Muscle of arm (tissue), 12 donors: Measurements from ENCODE around the gene TTLL8. TPM values are rescaled to one million over a fixed set of nuclear protein-coding genes. Genes with fewer than 3 reads are reported as not detected.

Experiments used
- DNase-seq: peaks from one replicate; pipeline ENCODE4 v3.0.0-alpha.2; 2013
- polyA plus RNA-seq, 12 donors: library from polyadenylated mRNA; unstranded; fragments of 120-200 nt; gene quantifications; one replicate each; pipeline ENCODE4 v1.2.1, GENCODE V29; 2013; ENCODE audit not compliant: insufficient read length in 12 of 12

The TTLL8 gene
- polyA plus RNA-seq, 12 donors, result not detected

- no peak for DNase-seq
Observed at GRCh38 chr22:50002791-50003190, 55.3 kb downstream of the TTLL8 start.

- no peak for DNase-seq
Observed at GRCh38 chr22:50001388-50002231, 56.5 kb downstream of the TTLL8 start.

- no peak for DNase-seq
Observed at GRCh38 chr22:50000587-50001387, 57.3 kb downstream of the TTLL8 start.

- DNase-seq, result no peak
Observed at GRCh38 chr22:49999946-50000586, 58.0 kb downstream of the TTLL8 start.

GRCh38 chr22:49999063-49999945, 58.8 kb downstream of the TTLL8 start:
- DNase-seq, result no peak

- DNase-seq, result no peak
Observed at GRCh38 chr22:49998718-49999062, 59.4 kb downstream of the TTLL8 start.

GRCh38 chr22:49997932-49998717, 60.0 kb downstream of the TTLL8 start:
- DNase-seq, result no peak

GRCh38 chr22:49997251-49997599, 60.9 kb downstream of the TTLL8 start:
- DNase-seq, result no peak

- DNase-seq, result no peak
Observed at GRCh38 chr22:49996518-49997250, 61.4 kb downstream of the TTLL8 start.

- DNase-seq, result no peak
Observed at GRCh38 chr22:49996119-49996517, 62.0 kb downstream of the TTLL8 start.

- DNase-seq, result no peak
Observed at GRCh38 chr22:49995361-49996118, 62.6 kb downstream of the TTLL8 start.

- no peak for DNase-seq
Observed at GRCh38 chr22:49995041-49995360, 63.1 kb downstream of the TTLL8 start.

GRCh38 chr22:49994361-49995040, 63.6 kb downstream of the TTLL8 start:
- no peak for DNase-seq

GRCh38 chr22:49993649-49994360, 64.3 kb downstream of the TTLL8 start:
- DNase-seq, result no peak

GRCh38 chr22:49992921-49993648, 65.0 kb downstream of the TTLL8 start:
- no peak for DNase-seq

- no peak for DNase-seq
Observed at GRCh38 chr22:49991907-49992533, 66.1 kb downstream of the TTLL8 start.

GRCh38 chr22:49991167-49991566, 66.9 kb downstream of the TTLL8 start:
- no peak for DNase-seq
